ENCODE data around the gene CRYBG3. TPM values are rescaled to one million over a fixed set of nuclear protein-coding genes. Genes with fewer than 3 reads are reported as not detected.

Gene CRYBG3
- total RNA-seq, 4 donors from 2014 or later, result 43.1 to 62.6 (median 46.1) TPM

DNA sequence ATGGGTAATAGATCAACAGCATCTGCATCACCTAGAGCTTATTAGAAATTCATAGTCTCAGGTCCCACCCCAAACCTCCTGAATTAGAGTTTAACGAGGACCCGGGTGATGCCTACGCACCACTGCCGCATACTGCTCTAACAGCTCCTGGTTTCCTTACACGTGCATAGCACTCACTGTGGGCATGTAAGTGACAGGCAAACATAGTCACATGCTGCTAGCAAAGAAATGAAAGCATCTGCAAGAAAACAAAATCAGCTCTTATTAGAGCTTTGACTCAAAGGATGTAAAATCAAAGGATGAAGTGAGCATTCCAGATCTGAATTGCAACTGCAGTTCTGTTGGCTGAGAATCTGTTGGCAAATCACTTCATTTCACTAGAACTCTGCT lies 169.5 kb downstream of the CRYBG3 start:
- TF ChIP-seq, protein P1, sequence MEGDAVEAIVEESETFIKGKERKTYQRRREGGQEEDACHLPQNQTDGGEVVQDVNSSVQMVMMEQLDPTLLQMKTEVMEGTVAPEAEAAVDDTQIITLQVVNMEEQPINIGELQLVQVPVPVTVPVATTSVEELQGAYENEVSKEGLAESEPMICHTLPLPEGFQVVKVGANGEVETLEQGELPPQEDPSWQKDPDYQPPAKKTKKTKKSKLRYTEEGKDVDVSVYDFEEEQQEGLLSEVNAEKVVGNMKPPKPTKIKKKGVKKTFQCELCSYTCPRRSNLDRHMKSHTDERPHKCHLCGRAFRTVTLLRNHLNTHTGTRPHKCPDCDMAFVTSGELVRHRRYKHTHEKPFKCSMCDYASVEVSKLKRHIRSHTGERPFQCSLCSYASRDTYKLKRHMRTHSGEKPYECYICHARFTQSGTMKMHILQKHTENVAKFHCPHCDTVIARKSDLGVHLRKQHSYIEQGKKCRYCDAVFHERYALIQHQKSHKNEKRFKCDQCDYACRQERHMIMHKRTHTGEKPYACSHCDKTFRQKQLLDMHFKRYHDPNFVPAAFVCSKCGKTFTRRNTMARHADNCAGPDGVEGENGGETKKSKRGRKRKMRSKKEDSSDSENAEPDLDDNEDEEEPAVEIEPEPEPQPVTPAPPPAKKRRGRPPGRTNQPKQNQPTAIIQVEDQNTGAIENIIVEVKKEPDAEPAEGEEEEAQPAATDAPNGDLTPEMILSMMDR (IDR thresholded peaks at IDR 0.05), result no peak
- DNase-seq (ENCODE audit: low spot score) (no peak), ATAC-seq (ENCODE audit: low FRiP score) (no peak)

DNA sequence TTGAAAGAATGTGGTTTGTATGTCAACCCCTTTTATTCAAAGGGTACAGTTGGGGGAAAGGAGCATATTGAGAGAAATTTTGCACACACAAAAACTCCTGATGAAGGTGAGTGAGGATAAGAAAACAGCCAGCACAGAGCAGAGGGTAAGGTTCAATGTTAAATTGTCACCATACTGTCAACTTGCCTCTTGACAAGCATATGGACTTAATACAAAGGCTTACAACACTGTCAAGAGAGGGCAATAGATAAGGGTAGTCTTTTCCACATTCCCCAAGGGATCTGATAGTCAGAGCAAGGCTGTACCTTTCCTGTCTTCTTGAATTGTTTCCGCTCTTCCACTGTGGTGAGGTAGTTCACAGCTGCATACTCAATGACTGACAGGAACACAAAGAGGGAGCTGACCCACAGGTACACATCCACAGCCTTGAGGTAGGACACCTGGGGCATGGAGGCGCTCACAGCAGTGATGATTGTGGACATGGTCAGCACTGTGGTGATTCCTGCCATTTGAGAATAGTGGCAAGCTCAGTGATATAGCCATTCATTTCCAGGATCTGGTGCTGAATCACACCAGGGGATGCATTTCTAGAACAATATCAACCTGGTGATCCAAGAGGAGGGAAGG lies 170.8 kb downstream of the CRYBG3 start:
- TF ChIP-seq, protein P1 (IDR thresholded peaks at IDR 0.05), result no peak
- ATAC-seq (ENCODE audit: low FRiP score) (no peak), DNase-seq (ENCODE audit: low spot score) (no peak)

DNA sequence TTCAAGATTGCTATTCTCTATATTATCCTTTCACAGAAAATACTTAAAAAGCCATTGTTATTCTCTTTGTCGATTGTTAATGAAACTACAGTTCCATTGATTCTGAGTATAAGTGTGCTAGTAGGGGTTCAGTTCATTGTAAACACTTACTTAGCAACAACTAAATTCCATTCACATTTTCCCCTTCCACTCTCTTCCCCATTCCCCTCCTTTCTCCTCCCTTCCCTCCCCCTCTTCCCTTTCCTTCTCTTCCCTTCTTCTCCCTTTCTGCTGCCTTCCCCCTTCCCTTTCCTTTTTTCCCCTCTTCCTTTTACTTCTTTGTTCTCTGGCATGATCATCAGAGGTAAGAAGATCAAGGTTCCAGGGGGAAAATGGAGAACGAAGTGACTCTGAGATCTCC lies 171.7 kb downstream of the CRYBG3 start:
- TF ChIP-seq, protein P1 (IDR thresholded peaks at IDR 0.05), result no peak
- ATAC-seq (ENCODE audit: low FRiP score), result no peak

DNA sequence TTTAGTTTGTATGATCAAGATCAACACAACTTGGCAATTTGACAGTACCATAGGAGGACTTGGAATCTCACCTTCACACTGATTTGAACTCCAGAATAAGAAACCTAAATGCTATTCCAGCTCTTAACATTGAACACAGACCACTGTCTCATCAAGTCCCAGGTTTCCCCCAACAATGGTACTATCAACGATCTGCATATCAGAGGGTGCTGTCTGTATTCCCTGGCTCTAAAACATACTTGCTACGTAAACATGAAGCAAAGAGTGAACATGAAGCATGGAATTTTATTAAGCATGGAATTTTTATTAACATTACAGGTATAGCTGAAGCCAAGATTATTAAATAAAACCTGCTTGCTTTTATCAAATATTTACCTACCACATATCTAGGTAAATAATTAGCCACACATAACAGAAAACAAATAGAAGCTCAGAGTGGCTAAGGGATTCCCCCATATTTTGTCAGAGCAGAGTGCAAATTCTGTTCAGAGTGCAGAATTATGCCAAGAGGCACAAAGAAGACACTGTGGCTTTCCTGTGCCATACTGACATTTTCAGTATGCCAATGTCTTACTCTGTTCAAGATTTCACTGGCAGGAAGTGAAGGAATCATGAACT lies 172.6 kb downstream of the CRYBG3 start:
- TF ChIP-seq, protein P1 (IDR thresholded peaks at IDR 0.05), result no peak
- DNase-seq (ENCODE audit: low spot score), result no peak
- no peak for ATAC-seq (ENCODE audit: low FRiP score)

More for the DNA sequence above, 171.7 kb downstream of the CRYBG3 start:
- no peak for DNase-seq (ENCODE audit: low spot score)

Other genes starting within 250 kb of the CRYBG3 start
- 1 to 10 TPM; 3.4 to 6.9 (median 5.5) TPM for gene ARL6, start 57.3 kb upstream of the CRYBG3 start, total RNA-seq
- 10 to 100 TPM; 27.2 to 42.4 (median 33.2) TPM for gene RIOX2, start 150.4 kb downstream of the CRYBG3 start, total RNA-seq
- not detected for gene GABRR3, start 213.3 kb downstream of the CRYBG3 start, total RNA-seq

All from omental fat pad (tissue), 4 donors.